ENCODE data around the gene CFDP1.

DNA sequence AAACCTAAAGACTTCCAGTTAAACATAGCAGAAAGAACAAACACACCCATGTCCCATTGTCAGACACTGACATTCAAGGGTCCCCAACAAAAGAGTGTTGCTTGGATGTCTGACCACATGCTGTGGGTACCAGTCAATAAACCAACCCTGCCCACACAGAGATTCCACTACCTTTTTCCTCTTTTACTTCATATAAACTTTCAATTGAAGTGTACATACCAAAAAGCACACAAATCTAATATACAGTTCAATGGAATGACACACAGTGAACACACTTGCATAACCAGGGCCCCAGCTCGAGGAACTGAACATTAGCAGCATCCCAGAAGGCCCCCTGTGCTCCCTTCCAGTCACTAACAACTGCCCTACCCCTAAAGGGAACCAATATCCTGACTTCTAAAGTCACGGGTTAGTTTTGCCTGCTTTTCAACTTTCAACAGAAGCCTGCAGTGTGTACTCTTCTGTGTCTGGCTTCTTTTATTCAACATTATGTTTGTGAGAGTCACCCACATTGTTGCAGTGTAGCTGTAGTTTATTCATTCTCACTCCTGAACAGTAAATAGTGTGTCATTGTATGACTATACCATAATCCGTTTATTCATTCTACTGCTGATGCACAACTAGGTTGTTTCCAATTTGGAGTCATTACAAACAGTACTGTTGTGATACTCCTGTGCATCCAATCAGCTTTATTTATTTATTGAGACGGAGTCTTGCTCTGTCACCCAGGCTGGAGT is 18.0 kb downstream of the CFDP1 start:
- TF ChIP-seq, protein P1, sequence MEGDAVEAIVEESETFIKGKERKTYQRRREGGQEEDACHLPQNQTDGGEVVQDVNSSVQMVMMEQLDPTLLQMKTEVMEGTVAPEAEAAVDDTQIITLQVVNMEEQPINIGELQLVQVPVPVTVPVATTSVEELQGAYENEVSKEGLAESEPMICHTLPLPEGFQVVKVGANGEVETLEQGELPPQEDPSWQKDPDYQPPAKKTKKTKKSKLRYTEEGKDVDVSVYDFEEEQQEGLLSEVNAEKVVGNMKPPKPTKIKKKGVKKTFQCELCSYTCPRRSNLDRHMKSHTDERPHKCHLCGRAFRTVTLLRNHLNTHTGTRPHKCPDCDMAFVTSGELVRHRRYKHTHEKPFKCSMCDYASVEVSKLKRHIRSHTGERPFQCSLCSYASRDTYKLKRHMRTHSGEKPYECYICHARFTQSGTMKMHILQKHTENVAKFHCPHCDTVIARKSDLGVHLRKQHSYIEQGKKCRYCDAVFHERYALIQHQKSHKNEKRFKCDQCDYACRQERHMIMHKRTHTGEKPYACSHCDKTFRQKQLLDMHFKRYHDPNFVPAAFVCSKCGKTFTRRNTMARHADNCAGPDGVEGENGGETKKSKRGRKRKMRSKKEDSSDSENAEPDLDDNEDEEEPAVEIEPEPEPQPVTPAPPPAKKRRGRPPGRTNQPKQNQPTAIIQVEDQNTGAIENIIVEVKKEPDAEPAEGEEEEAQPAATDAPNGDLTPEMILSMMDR (optimal IDR thresholded peaks at IDR 0.05 in 1 of 3, IDR thresholded peaks at IDR 0.05 in 1 of 3, conservative IDR thresholded peaks at IDR 0.05 in 1 of 3; ENCODE audit: extremely low read depth in 1 of 3, insufficient read depth in 2 of 3, low read length in 3 of 3), result no peak
- no peak for TF ChIP-seq EZH2 (IDR thresholded peaks at IDR 0.05; ENCODE audit: low read length)

All from keratinocyte (primary cell).